ENCODE measurements around the gene HEXB.

Gene HEXB

DNA sequence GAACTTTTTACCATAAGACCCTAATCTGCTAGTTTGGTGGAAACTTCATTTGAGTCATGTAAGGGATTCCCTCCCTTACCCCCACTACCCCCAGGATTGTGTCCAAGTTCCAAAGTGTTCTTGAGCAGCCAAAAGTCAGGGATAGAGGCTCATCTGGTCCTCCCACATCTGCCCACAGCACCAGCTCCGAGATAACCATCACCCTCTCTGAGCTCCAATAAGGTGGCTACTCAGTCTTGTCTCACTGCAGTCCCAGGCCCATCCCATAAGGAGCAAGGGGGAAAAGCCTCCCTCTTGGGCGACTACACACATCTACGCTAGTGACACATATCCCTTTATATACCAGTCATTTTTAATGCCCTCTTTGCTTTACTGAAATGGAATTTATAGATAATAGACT, 32.5 kb upstream of the HEXB start:
- Histone ChIP-seq H3K9me3 (no peaks in the 10 kb centered on the region), H3K4me1 (peaks cover 0 to 5% (median 2%) of the 10 kb centered on the region in 4 donors), H3K27me3 (no peaks in the 10 kb centered on the region), H3K4me3 (no peak overlapping the region), H3K27ac (no peak overlapping the region), H3K36me3 (no peaks in the 10 kb centered on the region)
- TF ChIP-seq CTCF (IDR thresholded peaks at IDR 0.05), result no peak
- intact Hi-C loops (cut with DNase I; ENCODE audit: low total_unique reads), result no loop called here
- DNase-seq, result no peak

DNA sequence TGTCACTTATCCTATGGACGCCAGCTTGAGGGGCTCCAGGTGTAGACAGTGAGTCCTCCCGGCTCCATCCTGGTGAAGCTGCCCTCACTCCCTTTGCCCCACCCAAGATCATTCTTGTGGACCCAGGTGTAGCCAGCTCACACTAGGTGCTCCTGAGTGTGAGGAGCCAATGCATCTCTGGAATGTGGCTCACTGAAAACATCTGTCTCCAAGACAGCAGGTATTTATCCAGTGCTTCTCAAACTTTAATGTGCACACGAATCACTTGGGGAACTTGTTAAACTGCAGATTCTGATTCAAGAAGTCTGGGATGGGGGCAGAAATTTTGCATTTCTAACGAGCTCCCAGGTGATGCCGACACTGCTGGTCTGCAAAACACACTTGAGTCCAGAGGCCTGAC, 31.0 kb upstream of the HEXB start:
- no peaks in the 10 kb centered on the region for H3K9me3 ChIP-seq
- H3K27me3 ChIP-seq, result no peaks in the 10 kb centered on the region
- DNase-seq, result no peak
- no peaks in the 10 kb centered on the region for H3K36me3 ChIP-seq
- H3K4me3 ChIP-seq, result no peak overlapping the region
- TF ChIP-seq CTCF (IDR thresholded peaks at IDR 0.05), result no peak
- intact Hi-C loops (cut with DNase I; ENCODE audit: low total_unique reads), result no loop called here
- H3K4me1 ChIP-seq, result peaks cover 0 to 4% (median 1%) of the 10 kb centered on the region in 4 donors
- H3K27ac ChIP-seq, result no peak overlapping the region

DNA sequence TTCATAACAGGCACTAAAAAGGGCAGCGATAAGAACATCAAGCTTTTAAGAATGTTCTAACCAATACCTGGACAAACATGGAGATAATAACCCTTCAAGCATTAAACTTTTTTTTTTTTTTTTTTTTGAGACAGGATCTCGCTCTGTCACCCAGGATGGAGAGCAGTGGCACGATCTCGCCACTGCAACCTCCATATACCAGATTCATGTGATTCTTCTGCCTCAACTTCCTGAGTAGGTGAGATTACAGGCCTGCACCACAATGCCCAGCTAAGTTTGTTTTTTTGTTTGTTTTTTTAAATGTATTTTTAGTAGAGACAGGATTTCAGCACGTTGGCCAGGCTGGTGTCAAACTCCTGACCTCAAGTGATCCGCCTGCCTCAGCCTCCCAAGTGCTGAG, 29.8 kb upstream of the HEXB start:
- Histone ChIP-seq H3K27ac (no peak overlapping the region), H3K4me1 (no peaks in the 10 kb centered on the region), H3K36me3 (no peaks in the 10 kb centered on the region), H3K27me3 (no peaks in the 10 kb centered on the region), H3K9me3 (no peaks in the 10 kb centered on the region), H3K4me3 (no peak overlapping the region)
- intact Hi-C loops (cut with DNase I; ENCODE audit: low total_unique reads), result no loop called here
- no peak for TF ChIP-seq CTCF (IDR thresholded peaks at IDR 0.05)
- DNase-seq, result no peak

DNA sequence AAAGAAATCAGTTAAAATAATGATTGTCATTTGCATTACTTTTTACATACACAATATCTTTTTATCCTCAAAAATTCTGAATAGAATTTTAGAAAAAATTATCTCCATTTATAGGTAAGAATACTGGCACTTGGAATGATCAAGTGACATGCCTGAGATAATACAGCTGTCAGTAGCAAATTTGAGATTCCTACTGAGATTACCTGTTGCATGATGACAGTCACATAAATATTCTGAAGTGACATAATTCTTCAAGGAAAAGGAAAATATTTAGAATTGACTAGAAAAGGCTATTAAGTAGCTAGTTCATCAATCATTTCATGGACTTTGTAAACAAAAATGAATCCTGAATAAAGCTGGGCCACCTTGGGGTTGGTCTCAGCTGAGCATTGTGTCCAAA, 29.3 kb upstream of the HEXB start:
- no peak for TF ChIP-seq CTCF (IDR thresholded peaks at IDR 0.05)
- no peak for DNase-seq
- no peaks in the 10 kb centered on the region for H3K27me3 ChIP-seq
- no peak overlapping the region for H3K4me3 ChIP-seq
- no peak overlapping the region for H3K27ac ChIP-seq
- H3K4me1 ChIP-seq, result no peaks in the 10 kb centered on the region
- no peaks in the 10 kb centered on the region for H3K36me3 ChIP-seq
- no peaks in the 10 kb centered on the region for H3K9me3 ChIP-seq
- intact Hi-C loops (cut with DNase I; ENCODE audit: low total_unique reads), result no loop called here

DNA sequence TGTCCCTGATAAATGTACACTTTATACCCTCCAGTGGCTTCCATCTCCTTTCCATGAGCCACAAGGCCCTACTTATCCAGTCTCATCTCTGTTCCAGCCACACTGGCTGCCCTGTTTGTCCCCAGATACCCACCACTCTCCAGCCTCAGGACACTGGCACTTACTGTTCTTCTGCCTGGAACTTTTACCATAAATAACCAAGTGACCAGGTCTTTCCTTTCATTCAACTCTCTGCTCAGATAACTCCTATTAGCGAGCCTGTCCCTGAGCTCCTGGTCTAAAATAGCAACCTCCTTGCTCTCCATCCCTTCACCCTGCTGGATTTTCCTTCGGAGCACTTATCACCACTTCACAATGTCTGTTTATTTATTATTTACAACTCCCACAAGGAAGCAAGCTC, 27.9 kb upstream of the HEXB start:
- H3K9me3 ChIP-seq, result no peaks in the 10 kb centered on the region
- TF ChIP-seq CTCF (IDR thresholded peaks at IDR 0.05), result no peak
- H3K4me3 ChIP-seq, result no peak overlapping the region
- H3K4me1 ChIP-seq, result no peaks in the 10 kb centered on the region
- no peak overlapping the region for H3K27ac ChIP-seq
- intact Hi-C loops (cut with DNase I; ENCODE audit: low total_unique reads), result no loop called here
- no peak for DNase-seq
- no peaks in the 10 kb centered on the region for H3K27me3 ChIP-seq
- no peaks in the 10 kb centered on the region for H3K36me3 ChIP-seq

DNA sequence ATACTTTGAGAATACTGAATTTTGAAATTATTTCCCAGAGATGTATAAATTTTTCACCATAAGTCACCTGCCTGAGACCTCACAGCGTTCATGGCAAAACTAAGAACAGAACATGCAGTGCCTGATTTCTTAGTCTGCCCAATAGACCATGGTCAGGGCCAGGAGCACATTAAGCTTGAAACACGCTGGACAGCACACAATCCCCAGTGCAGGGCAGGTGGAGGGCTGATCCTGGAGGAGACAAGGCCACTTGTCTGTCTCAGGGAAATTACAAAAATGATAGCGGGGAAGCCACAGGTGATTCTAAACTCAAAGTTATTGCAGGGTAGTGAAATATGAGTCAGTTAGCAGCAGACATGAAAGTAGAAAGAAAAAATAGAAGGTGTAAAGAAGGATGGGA, 25.9 kb upstream of the HEXB start:
- no peak for DNase-seq
- no peak overlapping the region for H3K4me3 ChIP-seq
- H3K27me3 ChIP-seq, result peaks cover 0 to 12% of the 10 kb centered on the region in 2 donors
- intact Hi-C loops (cut with DNase I; ENCODE audit: low total_unique reads), result no loop called here
- H3K4me1 ChIP-seq, result no peaks in the 10 kb centered on the region
- H3K9me3 ChIP-seq, result no peaks in the 10 kb centered on the region
- TF ChIP-seq CTCF (IDR thresholded peaks at IDR 0.05), result no peak
- no peak overlapping the region for H3K27ac ChIP-seq
- no peaks in the 10 kb centered on the region for H3K36me3 ChIP-seq
